Measurements from ENCODE around the gene SLC24A1. TPM values are rescaled to one million over a fixed set of nuclear protein-coding genes. Genes with fewer than 3 reads are reported as not detected.

Gene SLC24A1
- total RNA-seq = 10 to 100 TPM in 1 of 2 experiments, 1 to 10 TPM in 1; 8.8 to 13.5 TPM

DNA sequence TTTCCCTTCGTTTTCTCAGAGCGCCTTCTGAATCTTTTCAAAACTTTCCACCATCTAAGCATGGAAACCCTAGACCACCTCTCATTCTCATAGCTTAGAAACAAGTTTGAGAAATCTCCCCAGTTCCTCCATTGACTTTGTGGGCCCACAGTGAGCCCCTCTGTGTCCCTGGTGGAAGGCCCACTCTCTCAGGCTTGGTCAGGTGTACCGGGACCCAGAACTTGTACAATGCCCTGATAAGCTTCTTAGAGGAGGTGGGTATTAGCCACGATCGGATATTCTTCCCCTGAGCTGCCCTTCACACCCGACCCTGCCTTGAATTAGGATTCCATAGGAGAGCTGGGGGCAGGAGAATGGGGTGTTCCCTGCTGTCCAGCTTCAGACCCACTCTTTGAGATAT, at the start of gene SLC24A1:
Gene SLC24A1 (plus strand): TSS at position 301 of the 400 bp plus-strand sequence. CDS start 2,143 bp downstream, outside the sequence.
- DNase-seq = no peak
- ChIA-PET CTCF (interaction anchor here (1.5 kb wide), 1 partner anchor 16 kb away, joined by 4 read pairs; no protein-coding TSS in a partner anchor), POLR2A (interaction anchor here (1.8 kb wide), 1 partner anchor 10 kb away, joined by 7 read pairs; the partner anchor contains the start of gene INTS14)
- no peak within 1 kb of the TSS for H3K4me3 Mint-ChIP-seq
- no peaks in the 10 kb centered on the region for H3K27me3 Mint-ChIP-seq
- H3K27ac Mint-ChIP-seq = no peak within 1 kb of the TSS
- intact Hi-C loops (cut with micrococcal nuclease) = no loop called here
- no peaks in the 10 kb centered on the region for H3K9me3 Mint-ChIP-seq
- peaks cover 10% of the 10 kb centered on the region for H3K36me3 Mint-ChIP-seq
- no peaks in the 10 kb centered on the region for H3K4me1 Mint-ChIP-seq (ENCODE audit: low read depth)

DNA sequence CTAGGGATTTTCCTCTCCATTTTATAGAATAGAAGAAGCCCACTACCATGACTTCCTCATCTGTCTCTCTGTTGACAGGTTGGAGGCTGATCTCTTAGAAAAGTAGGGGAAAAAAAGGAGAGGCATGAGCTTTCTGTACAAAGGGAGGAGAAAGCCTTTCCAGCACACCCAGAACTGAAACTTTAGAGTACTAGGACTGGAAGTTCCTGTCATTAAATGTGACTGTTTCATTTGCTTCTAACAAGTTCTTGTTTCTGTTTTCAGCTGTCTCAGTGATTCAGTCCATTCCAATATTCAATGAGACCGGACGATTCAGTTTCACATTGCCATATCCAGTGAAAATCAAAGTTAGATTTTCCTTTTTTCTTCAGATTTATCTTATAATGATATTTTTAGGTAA, 49.8 kb upstream of the SLC24A1 start:
- Mint-ChIP-seq H3K4me1 (ENCODE audit: low read depth) (no peaks in the 10 kb centered on the region), H3K27ac (no peak overlapping the region), H3K4me3 (no peak overlapping the region), H3K9me3 (no peaks in the 10 kb centered on the region), H3K27me3 (no peaks in the 10 kb centered on the region), H3K36me3 (peaks cover 19% of the 10 kb centered on the region)
- DNase-seq = no peak
- CTCF ChIA-PET = no interaction called here
- POLR2A ChIA-PET = interaction anchor here (1.0 kb wide), 1 partner anchor 19 kb away, joined by 3 read pairs; no protein-coding TSS in a partner anchor
- intact Hi-C loops (cut with micrococcal nuclease) = no loop called here

DNA sequence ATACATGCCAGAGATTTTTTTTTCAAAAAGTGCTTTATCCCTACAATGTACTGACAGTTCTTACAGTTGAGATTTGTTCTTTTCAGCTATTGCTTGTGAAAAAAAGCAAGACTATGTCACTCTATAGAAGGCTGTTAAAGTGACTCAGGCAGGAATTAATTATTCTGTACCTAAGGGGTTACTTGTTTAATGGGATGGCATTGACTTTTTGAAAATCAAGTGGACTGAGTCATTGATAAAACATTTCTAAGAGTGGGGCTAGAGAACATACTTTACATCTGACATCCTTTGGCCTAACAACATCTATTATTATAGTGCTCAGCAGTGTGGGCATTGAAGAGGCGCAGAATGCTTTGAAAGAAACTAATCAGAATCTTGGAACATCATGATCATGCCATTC, 45.1 kb upstream of the SLC24A1 start:
- POLR2A ChIA-PET = no interaction called here
- DNase-seq = no peak
- Mint-ChIP-seq H3K27ac (no peak overlapping the region), H3K4me1 (ENCODE audit: low read depth) (no peaks in the 10 kb centered on the region), H3K4me3 (no peak overlapping the region), H3K36me3 (peaks cover 25% of the 10 kb centered on the region), H3K27me3 (no peaks in the 10 kb centered on the region), H3K9me3 (no peaks in the 10 kb centered on the region)
- CTCF ChIA-PET = no interaction called here
- intact Hi-C loops (cut with micrococcal nuclease) = no loop called here

- ChIA-PET POLR2A (no interaction called here), CTCF (no interaction called here)
- no peaks in the 10 kb centered on the region for H3K4me1 Mint-ChIP-seq (ENCODE audit: low read depth)
- no peaks in the 10 kb centered on the region for H3K27me3 Mint-ChIP-seq
- H3K4me3 Mint-ChIP-seq = no peak overlapping the region
- H3K36me3 Mint-ChIP-seq = peaks cover 29% of the 10 kb centered on the region
- H3K9me3 Mint-ChIP-seq = no peaks in the 10 kb centered on the region
- no peak for DNase-seq
- intact Hi-C loops (cut with micrococcal nuclease) = no loop called here
- H3K27ac Mint-ChIP-seq = no peak overlapping the region
These were observed 44.4 kb upstream of the SLC24A1 start for GRCh38 chr15:65577129-65577996.

- Mint-ChIP-seq H3K4me3 (no peak overlapping the region), H3K27me3 (no peaks in the 10 kb centered on the region), H3K9me3 (no peaks in the 10 kb centered on the region), H3K27ac (peak overlapping the region; percentile 55), H3K4me1 (ENCODE audit: low read depth) (peaks cover 12% of the 10 kb centered on the region), H3K36me3 (peaks cover 38% of the 10 kb centered on the region)
- intact Hi-C loops (cut with micrococcal nuclease) = no loop called here
- ChIA-PET POLR2A (interaction anchor here (1.5 kb wide), 1 partner anchor 32 kb away, joined by 6 read pairs; the partner anchor contains the start of gene INTS14), CTCF (no interaction called here)
- no peak for DNase-seq
These were observed 42.6 kb upstream of the SLC24A1 start for GRCh38 chr15:65578904-65579728.

DNA sequence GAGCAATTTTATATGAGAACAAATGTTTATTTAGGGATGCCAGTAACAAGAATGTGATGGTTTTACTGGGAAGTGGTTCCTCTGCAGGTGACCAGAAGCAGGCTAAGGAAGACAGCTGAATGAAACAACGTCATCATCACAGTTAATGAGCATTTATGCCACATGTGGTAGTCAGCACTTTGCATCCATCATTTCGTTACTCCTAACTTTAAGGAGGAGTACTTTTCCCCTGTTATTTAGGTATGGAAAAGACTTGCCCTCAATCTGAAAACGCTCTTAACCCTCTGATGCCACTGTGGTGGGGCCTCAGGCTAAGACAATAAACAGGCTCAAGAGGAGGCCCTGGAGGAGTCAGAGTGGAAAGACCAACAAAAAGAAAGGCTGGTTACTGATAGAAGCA, 42.0 kb upstream of the SLC24A1 start:
- H3K36me3 Mint-ChIP-seq = peaks cover 40% of the 10 kb centered on the region
- ChIA-PET POLR2A (interaction anchor here (1.5 kb wide), 1 partner anchor 31 kb away, joined by 6 read pairs; the partner anchor contains the start of gene INTS14), CTCF (no interaction called here)

GRCh38 chr15:65580287-65580686, 41.5 kb upstream of the SLC24A1 start:
- ChIA-PET POLR2A (interaction anchor here (1.5 kb wide), 1 partner anchor 31 kb away, joined by 6 read pairs; the partner anchor contains the start of gene INTS14), CTCF (no interaction called here)
- peaks cover 19% of the 10 kb centered on the region for H3K4me1 Mint-ChIP-seq (ENCODE audit: low read depth)
- DNase-seq = no peak
- H3K27ac Mint-ChIP-seq = no peak overlapping the region
- H3K27me3 Mint-ChIP-seq = no peaks in the 10 kb centered on the region
- H3K4me3 Mint-ChIP-seq = no peak overlapping the region
- H3K9me3 Mint-ChIP-seq = no peaks in the 10 kb centered on the region
- peaks cover 41% of the 10 kb centered on the region for H3K36me3 Mint-ChIP-seq
- intact Hi-C loops (cut with micrococcal nuclease) = no loop called here

More for the DNA sequence above, 42.0 kb upstream of the SLC24A1 start:
- Mint-ChIP-seq H3K9me3 (no peaks in the 10 kb centered on the region), H3K27ac (peak overlapping the region; percentile 33), H3K27me3 (no peaks in the 10 kb centered on the region), H3K4me1 (ENCODE audit: low read depth) (peaks cover 18% of the 10 kb centered on the region), H3K4me3 (no peak overlapping the region)
- intact Hi-C loops (cut with micrococcal nuclease) = no loop called here
- DNase-seq = no peak

DNA sequence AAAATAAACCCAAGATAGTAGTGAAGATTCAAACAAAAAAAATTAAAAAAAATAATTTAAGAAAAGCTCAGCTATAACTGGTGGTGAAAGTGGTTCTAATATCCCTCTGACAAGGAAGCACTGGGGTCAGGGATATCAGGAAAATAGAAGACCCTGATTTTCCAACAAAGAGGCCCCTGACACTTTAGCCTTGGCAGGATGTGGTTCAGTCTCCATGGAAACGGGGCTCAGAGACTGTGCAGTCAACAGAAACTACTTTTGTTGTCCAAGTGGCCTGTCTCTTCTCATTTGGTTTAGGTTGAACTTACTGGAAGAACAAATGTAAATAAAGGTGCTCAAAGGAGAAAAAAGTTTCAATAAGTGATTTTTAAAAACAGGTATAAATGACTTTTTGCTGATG, 38.0 kb upstream of the SLC24A1 start:
- Mint-ChIP-seq H3K9me3 (no peaks in the 10 kb centered on the region), H3K36me3 (peaks cover 47% of the 10 kb centered on the region), H3K4me3 (no peak overlapping the region), H3K27ac (peak overlapping the region; percentile 80), H3K4me1 (ENCODE audit: low read depth) (peaks cover 24% of the 10 kb centered on the region), H3K27me3 (no peaks in the 10 kb centered on the region)
- intact Hi-C loops (cut with micrococcal nuclease) = no loop called here
- peak; percentile 60 for DNase-seq
- CTCF ChIA-PET = no interaction called here
- POLR2A ChIA-PET = no interaction called here

GRCh38 chr15:65584241-65584640, 37.5 kb upstream of the SLC24A1 start:
- Mint-ChIP-seq H3K4me1 (ENCODE audit: low read depth) (peaks cover 24% of the 10 kb centered on the region), H3K9me3 (no peaks in the 10 kb centered on the region), H3K27me3 (no peaks in the 10 kb centered on the region), H3K36me3 (peaks cover 46% of the 10 kb centered on the region), H3K4me3 (no peak overlapping the region), H3K27ac (peak overlapping the region; percentile 80)
- CTCF ChIA-PET = no interaction called here
- no peak for DNase-seq
- POLR2A ChIA-PET = no interaction called here
- intact Hi-C loops (cut with micrococcal nuclease) = no loop called here

DNA sequence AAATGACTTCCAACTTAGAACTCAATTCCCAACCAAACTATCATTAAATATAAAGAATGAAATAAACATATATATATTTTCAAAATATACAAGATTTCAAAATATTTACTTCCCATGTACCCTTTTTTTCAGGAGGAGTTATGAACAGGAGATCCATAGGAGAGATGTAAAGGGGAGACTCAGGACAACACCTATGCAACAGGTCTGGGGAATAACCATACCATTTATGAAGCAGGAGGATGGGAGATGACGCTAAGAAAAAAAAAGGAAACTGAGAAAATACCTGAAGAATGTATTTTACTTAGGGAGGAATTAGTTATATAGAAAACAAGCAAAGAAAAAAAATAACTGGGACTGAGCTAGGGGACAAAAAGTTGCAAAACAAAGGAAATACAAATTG, 34.6 kb upstream of the SLC24A1 start:
- DNase-seq = no peak
- intact Hi-C loops (cut with micrococcal nuclease) = no loop called here
- no peak overlapping the region for H3K4me3 Mint-ChIP-seq
- POLR2A ChIA-PET = no interaction called here
- H3K9me3 Mint-ChIP-seq = no peaks in the 10 kb centered on the region
- no peak overlapping the region for H3K27ac Mint-ChIP-seq
- no peaks in the 10 kb centered on the region for H3K27me3 Mint-ChIP-seq
- peaks cover 24% of the 10 kb centered on the region for H3K4me1 Mint-ChIP-seq (ENCODE audit: low read depth)
- H3K36me3 Mint-ChIP-seq = peaks cover 48% of the 10 kb centered on the region
- CTCF ChIA-PET = no interaction called here

DNA sequence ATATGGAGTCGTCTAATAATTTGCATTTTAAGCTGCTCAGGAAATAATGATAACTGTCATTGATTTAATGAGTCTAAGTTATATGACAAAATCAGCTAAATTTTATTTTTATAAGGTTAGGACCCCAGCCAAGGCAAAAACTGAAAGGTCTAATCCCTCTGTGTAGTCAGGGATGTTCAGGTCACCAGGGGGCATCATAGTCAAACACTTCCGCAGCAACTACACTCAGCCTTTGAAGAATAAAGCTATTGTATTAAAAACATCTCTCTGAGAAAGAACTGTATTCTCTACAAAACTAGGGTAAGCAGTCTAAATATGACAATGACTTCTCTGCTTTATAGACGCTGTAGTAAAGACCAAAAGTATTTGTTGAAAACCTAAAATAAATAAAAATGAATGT, 25.8 kb upstream of the SLC24A1 start:
- H3K36me3 Mint-ChIP-seq = peaks cover 31% of the 10 kb centered on the region
- H3K4me1 Mint-ChIP-seq (ENCODE audit: low read depth) = no peaks in the 10 kb centered on the region
- H3K4me3 Mint-ChIP-seq = no peak overlapping the region
- no peak for DNase-seq
- POLR2A ChIA-PET = no interaction called here
- H3K27me3 Mint-ChIP-seq = no peaks in the 10 kb centered on the region
- intact Hi-C loops (cut with micrococcal nuclease) = no loop called here
- H3K27ac Mint-ChIP-seq = no peak overlapping the region
- CTCF ChIA-PET = interaction anchor here (0.9 to 1.6 kb wide), 5 partner anchors 10 to 692 kb away, joined by 3 to 5 read pairs (median 3); no protein-coding TSS in a partner anchor
- H3K9me3 Mint-ChIP-seq = no peaks in the 10 kb centered on the region

DNA sequence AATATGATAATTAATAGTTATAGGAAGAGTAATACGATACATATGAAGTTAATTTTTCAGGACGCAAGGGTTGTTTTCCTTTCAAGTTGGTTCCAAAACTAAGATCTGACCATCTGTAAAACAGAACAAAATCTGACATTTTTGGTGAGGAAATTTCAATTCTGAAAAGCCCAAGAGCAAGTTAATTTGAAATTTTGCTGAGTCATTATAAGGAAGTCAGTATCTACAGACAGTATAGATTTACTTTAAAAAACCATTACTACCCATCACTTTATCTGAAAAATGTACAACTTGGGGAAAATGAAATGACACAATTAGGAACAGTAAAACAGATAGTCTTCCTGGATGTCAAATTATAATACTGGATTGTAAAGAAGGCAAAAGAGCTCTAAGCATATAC, 23.3 kb upstream of the SLC24A1 start:
- Mint-ChIP-seq H3K36me3 (peaks cover 21% of the 10 kb centered on the region), H3K4me1 (ENCODE audit: low read depth) (no peaks in the 10 kb centered on the region), H3K27ac (no peak overlapping the region), H3K9me3 (no peaks in the 10 kb centered on the region), H3K27me3 (no peaks in the 10 kb centered on the region), H3K4me3 (no peak overlapping the region)
- POLR2A ChIA-PET = no interaction called here
- CTCF ChIA-PET = no interaction called here
- intact Hi-C loops (cut with micrococcal nuclease) = no loop called here
- DNase-seq = no peak
